T-cell (primary cell): ENCODE data around the gene NPRL2. TPM values are rescaled to one million over a fixed set of nuclear protein-coding genes. Genes with fewer than 3 reads are reported as not detected.

Source experiments
- ATAC-seq, 4 experiments: fragments of 200-7000 bp in 3 of 4; fragments of 150-1000 bp in 1 of 4; cut with Tn5 transposase; replicated peaks in 1 of 4; 1 replicate in 3 of 4; 2 replicates in 1 of 4; pipeline ENCODE4 v1.10.0; 2021; ENCODE audit warnings: moderate library complexity in 3 of 4, mild to moderate bottlenecking in 2 of 4, moderate number of reproducible peaks in 1 of 4
- CTCF ChIA-PET, 2 donors: fragments of 300-600 bp; sonication (Branson Sonifier 250); formaldehyde crosslinking; loops; one replicate each; lab custom pipeline; 2022; ENCODE audit warnings: antibody characterized with exemption in 2 of 2; lab: Charles Lee
- POLR2A ChIA-PET, 2 donors: fragments of 300-600 bp; sonication (Branson Sonifier 250); formaldehyde crosslinking; loops; one replicate each; lab custom pipeline; 2022; ENCODE audit warnings: antibody characterized with exemption in 2 of 2; lab: Charles Lee
- DNase-seq, 35 experiments: peaks; one replicate each; pipeline versions ENCODE4 v3.0.0 to v3.0.0-alpha.2; 2013 to 2023
- H3K27ac ChIP-seq: one replicate; pipeline ENCODE4 v1.5.1; 2013; ENCODE audit warnings: low read length
- H3K27me3 ChIP-seq, 2 experiments: replicated peaks in 1 of 2; 1 replicate in 1 of 2; 2 replicates in 1 of 2; pipeline versions ENCODE4 v1.6.1 to v1.7.0; 2013; ENCODE audit warnings: low read length in 1 of 2, mixed read lengths in 1 of 2; ENCODE audit not compliant: control insufficient read depth in 2 of 2, insufficient read depth in 2 of 2; ENCODE audit errors: extremely low read depth in 1 of 2
- H3K36me3 ChIP-seq, 2 donors: 1 replicate in 1 of 2; 2 replicates in 1 of 2; pipeline versions ENCODE4 v1.6.1 to v1.7.0; 2013; ENCODE audit warnings: low read length in 1 of 2; ENCODE audit not compliant: control insufficient read depth in 2 of 2, insufficient read depth in 1 of 2; ENCODE audit errors: extremely low read depth in 1 of 2
- H3K4me1 ChIP-seq, 2 experiments: 1 replicate in 1 of 2; 2 replicates in 1 of 2; pipeline versions ENCODE4 v1.6.1 to v1.7.0; 2013; ENCODE audit warnings: low read length in 2 of 2, mixed read lengths in 1 of 2; ENCODE audit not compliant: insufficient read depth in 2 of 2, control insufficient read depth in 1 of 2; ENCODE audit errors: extremely low read depth in 1 of 2
- H3K4me3 ChIP-seq, 2 donors: 1 replicate in 1 of 2; 2 replicates in 1 of 2; pipeline versions ENCODE4 v1.5.1 to v1.7.0; 2013; ENCODE audit warnings: mild to moderate bottlenecking in 2 of 2, low read length in 1 of 2, moderate library complexity in 1 of 2; ENCODE audit not compliant: control insufficient read depth in 1 of 2; ENCODE audit errors: extremely low read depth in 1 of 2
- H3K9me3 ChIP-seq: 2 replicates; pipeline ENCODE4 v1.7.0; 2013
- H3K27ac Mint-ChIP-seq, 2 donors: one replicate each; pipeline ENCODE4 v1.8.0; 2020 to 2021; ENCODE audit warnings: mild to moderate bottlenecking in 2 of 2, mixed read lengths in 2 of 2
- H3K27me3 Mint-ChIP-seq, 2 donors: one replicate each; pipeline ENCODE4 v1.8.0; 2021 to 2022; ENCODE audit warnings: mixed read lengths in 2 of 2
- H3K36me3 Mint-ChIP-seq: one replicate; pipeline ENCODE4 v1.8.0; 2021; ENCODE audit warnings: mixed read lengths
- H3K4me1 Mint-ChIP-seq, 3 donors: one replicate each; pipeline ENCODE4 v1.8.0; 2020 to 2022; ENCODE audit warnings: mixed read lengths in 3 of 3, mild to moderate bottlenecking in 1 of 3
- H3K4me3 Mint-ChIP-seq, 3 donors: one replicate each; pipeline ENCODE4 v1.8.0; 2020 to 2022; ENCODE audit warnings: mild to moderate bottlenecking in 3 of 3, mixed read lengths in 3 of 3, moderate library complexity in 3 of 3
- H3K9me3 Mint-ChIP-seq, 3 donors: one replicate each; pipeline ENCODE4 v1.8.0; 2020 to 2022; ENCODE audit warnings: mixed read lengths in 3 of 3
- WGBS: methylation state at CpG from one replicate; pipeline ENCODE4 v1.1.5; 2013; ENCODE audit warnings: missing lambda C conversion rate; ENCODE audit not compliant: insufficient coverage; 5-methylcytosine and 5-hydroxymethylcytosine counted together
- total RNA-seq, 35 experiments: library from RNA in 6 of 35; stranded (reverse) in 6 of 35; fragments of 120-200 nt in 1 of 35; gene quantifications; one replicate each; pipeline versions ENCODE4 v1.2.1 to v1.2.4 and lab custom pipeline; 2013 to 2026

NPRL2 gene
- total RNA-seq, 5 donors from 2014 or later (not counting 1 experiment from before 2014, with no cell fraction given), result 26.6 to 52.2 (median 48.1) TPM

- no peaks in the 10 kb centered on the region for H3K36me3 Mint-ChIP-seq
- peak overlapping the region; percentile 95 for H3K27ac ChIP-seq
- H3K4me1 ChIP-seq, result peaks cover 9 to 38% of the 10 kb centered on the region in 2 experiments
- ChIA-PET CTCF (interaction anchor here in 1 of 2 donors (0.7 to 1.8 kb wide), 11 partner anchors 18 to 128 kb away, joined by 3 to 16 read pairs (median 7); partner anchors contain the start of genes CYB561D2, GNAI2 and NPRL2), POLR2A (interaction anchor here in 1 of 2 donors (0.6 to 1.9 kb wide), 5 partner anchors 22 to 486 kb away, joined by 3 to 13 read pairs (median 4); partner anchors contain the start of genes GNAI2 and UBA7)
- 2% methylated on average over 12 of the region's 12 CpGs for WGBS
- DNase-seq (no peak), ATAC-seq (no peak)
- H3K9me3 Mint-ChIP-seq, result no peaks in the 10 kb centered on the region
- H3K4me3 ChIP-seq, result peak overlapping the region; percentile 74 to 92
- H3K4me1 Mint-ChIP-seq, result peaks cover 25 to 33% (median 33%) of the 10 kb centered on the region in 3 donors
- no peaks in the 10 kb centered on the region for H3K27me3 Mint-ChIP-seq
- peak overlapping the region; percentile 95 to 97 (median 96) for H3K4me3 Mint-ChIP-seq
- no peaks in the 10 kb centered on the region for H3K27me3 ChIP-seq
- no peaks in the 10 kb centered on the region for H3K9me3 ChIP-seq
- peaks cover 4 to 5% of the 10 kb centered on the region in 2 donors for H3K36me3 ChIP-seq
- peak overlapping the region; percentile 98 to 100 for H3K27ac Mint-ChIP-seq
Measured at GRCh38 chr3:50299638-50299928, 51.0 kb downstream of the NPRL2 start.

- Mint-ChIP-seq H3K4me1 (peaks cover 25 to 33% (median 33%) of the 10 kb centered on the region in 3 donors), H3K36me3 (no peaks in the 10 kb centered on the region), H3K9me3 (no peaks in the 10 kb centered on the region), H3K27ac (peak within 1 kb of the TSS; percentile 98 to 100), H3K27me3 (no peaks in the 10 kb centered on the region), H3K4me3 (peak within 1 kb of the TSS; percentile 95 to 97 (median 96))
- ChIA-PET POLR2A (interaction anchor here in 1 of 2 donors (0.6 to 1.9 kb wide), 6 partner anchors 22 to 485 kb away, joined by 3 to 13 read pairs (median 4); partner anchors contain the start of genes GNAI2, RASSF1 and UBA7), CTCF (interaction anchor here (0.5 to 1.8 kb wide), 14 partner anchors 18 to 1201 kb away, joined by 3 to 16 read pairs (median 6); partner anchors contain the start of genes CYB561D2 (in 1 of the 2), DCAF1 (in 1 of the 2), GNAI2 (in 1 of the 2) and NPRL2 (in 1 of the 2))
- DNase-seq (peak; percentile 97 to 100 (median 99)), ATAC-seq (peak; percentile 84 to 91 (median 90))
- WGBS, result 0% methylated on average over 44 of the region's 61 CpGs
- peaks cover 9 to 38% of the 10 kb centered on the region in 2 experiments for H3K4me1 ChIP-seq
- peak within 1 kb of the TSS; percentile 75 to 92 for H3K4me3 ChIP-seq
- peaks cover 4 to 5% of the 10 kb centered on the region in 2 donors for H3K36me3 ChIP-seq
- H3K27me3 ChIP-seq, result no peaks in the 10 kb centered on the region
- H3K27ac ChIP-seq, result peak within 1 kb of the TSS; percentile 95
- no peaks in the 10 kb centered on the region for H3K9me3 ChIP-seq
Measured at GRCh38 chr3:50298836-50299637, 51.5 kb downstream of the NPRL2 start, which contains the start of the genes HYAL3 and NAA80. Gene HYAL3 (minus strand): TSS chr3:50299405. CDS start chr3:50295602, 3,803 bp downstream. Gene NAA80 (minus strand): TSS chr3:50299405. CDS start chr3:50297463, 1,942 bp downstream.

- peaks cover 25 to 34% (median 33%) of the 10 kb centered on the region in 3 donors for H3K4me1 Mint-ChIP-seq
- Histone ChIP-seq H3K27me3 (no peaks in the 10 kb centered on the region), H3K4me3 (peak overlapping the region; percentile 75 to 92), H3K36me3 (peaks cover 4 to 5% of the 10 kb centered on the region in 2 donors), H3K9me3 (no peaks in the 10 kb centered on the region), H3K4me1 (peaks cover 9 to 40% of the 10 kb centered on the region in 2 experiments), H3K27ac (peak overlapping the region; percentile 95)
- CTCF ChIA-PET, result interaction anchor here (0.6 to 1.8 kb wide), 4 partner anchors 23 to 626 kb away, joined by 3 to 16 read pairs (median 4); no protein-coding TSS in a partner anchor
- no peaks in the 10 kb centered on the region for H3K9me3 Mint-ChIP-seq
- H3K4me3 Mint-ChIP-seq, result peak overlapping the region; percentile 95 to 97 (median 96)
- DNase-seq (no peak), ATAC-seq (no peak)
- H3K27me3 Mint-ChIP-seq, result no peaks in the 10 kb centered on the region
- POLR2A ChIA-PET, result interaction anchor here in 1 of 2 donors (0.5 to 0.6 kb wide), 2 partner anchors 12 to 43 kb away, joined by 3 to 5 read pairs; partner anchors contain the start of gene RASSF1
- 52% methylated on average over 4 of the region's 9 CpGs for WGBS
- H3K36me3 Mint-ChIP-seq, result no peaks in the 10 kb centered on the region
- H3K27ac Mint-ChIP-seq, result peak overlapping the region; percentile 98 to 100
Measured at GRCh38 chr3:50297896-50298725, 52.5 kb downstream of the NPRL2 start.

GRCh38 chr3:50297384-50297775 is 53.2 kb downstream of the NPRL2 start:
- CTCF ChIA-PET, result no interaction called here
- Mint-ChIP-seq H3K9me3 (no peaks in the 10 kb centered on the region), H3K4me1 (peaks cover 31 to 41% (median 40%) of the 10 kb centered on the region in 3 donors), H3K27me3 (no peaks in the 10 kb centered on the region), H3K36me3 (no peaks in the 10 kb centered on the region), H3K27ac (peak overlapping the region in 1 of 2 donors; percentile 100), H3K4me3 (peak overlapping the region; percentile 95 to 97 (median 96))
- Histone ChIP-seq H3K36me3 (peaks cover 3 to 5% of the 10 kb centered on the region in 2 donors), H3K9me3 (no peaks in the 10 kb centered on the region), H3K27me3 (no peaks in the 10 kb centered on the region), H3K4me1 (peaks cover 9 to 47% of the 10 kb centered on the region in 2 experiments), H3K27ac (no peak overlapping the region), H3K4me3 (no peak overlapping the region)
- POLR2A ChIA-PET, result no interaction called here
- ATAC-seq, result no peak
- DNase-seq, result peak in 1 of 35 experiments; percentile 13
- WGBS, result 100% methylated on average over 2 of the region's 2 CpGs

Other genes starting within 250 kb of the NPRL2 start
- gene SEMA3F, start 195.5 kb downstream of the NPRL2 start, total RNA-seq, result under 1 TPM in 4 of 5 donors, not detected in 1; 0.32 to 0.46 (median 0.36) TPM
- gene GNAT1, start 159.2 kb downstream of the NPRL2 start, total RNA-seq, result under 1 TPM in 1 of 5 donors, not detected in 4; 0.28 TPM
- gene SLC38A3, start 145.5 kb downstream of the NPRL2 start, total RNA-seq, result under 1 TPM in 4 of 5 donors, not detected in 1; 0.29 to 0.98 (median 0.44) TPM
- gene GNAI2, start 114.6 kb downstream of the NPRL2 start, total RNA-seq, result 100 to 1,000 TPM; 257 to 313 (median 287) TPM
- gene SEMA3B, start 81.6 kb downstream of the NPRL2 start, total RNA-seq, result 1 to 10 TPM in 3 of 5 donors, under 1 TPM in 2; 0.33 to 2.5 (median 1.5) TPM
- gene LSMEM2, start 71.7 kb downstream of the NPRL2 start, total RNA-seq, result not detected
- 10 to 100 TPM; 50.0 to 91.2 (median 75.9) TPM for gene IFRD2, start 58.3 kb downstream of the NPRL2 start, total RNA-seq
- gene HYAL3, start 51.4 kb downstream of the NPRL2 start, total RNA-seq, result 1 to 10 TPM; 2.6 to 6.2 (median 3.9) TPM
- gene NAA80, start 51.4 kb downstream of the NPRL2 start, total RNA-seq, result 10 to 100 TPM; 33.8 to 45.7 (median 43.9) TPM
- gene HYAL1, start 47.2 kb downstream of the NPRL2 start, total RNA-seq, result under 1 TPM in 3 of 5 donors, not detected in 2; 0.61 to 0.79 (median 0.69) TPM
- 1 to 10 TPM in 4 of 5 donors, under 1 TPM in 1; 0.50 to 6.8 (median 3.0) TPM for gene HYAL2, start 28.0 kb downstream of the NPRL2 start, total RNA-seq
- gene TUSC2, start 22.6 kb downstream of the NPRL2 start, total RNA-seq, result 10 to 100 TPM; 14.9 to 33.1 (median 26.8) TPM
- 100 to 1,000 TPM in 1 of 5 donors, 10 to 100 TPM in 4; 73.2 to 153 (median 79.6) TPM for gene RASSF1, start 9.9 kb downstream of the NPRL2 start, total RNA-seq
- 1 to 10 TPM; 1.2 to 6.1 (median 2.9) TPM for gene ZMYND10, start 5.0 kb downstream of the NPRL2 start, total RNA-seq
- 10 to 100 TPM; 25.7 to 45.3 (median 32.7) TPM for gene CYB561D2, start 87 bp upstream of the NPRL2 start, total RNA-seq
- gene TMEM115, start 8.7 kb upstream of the NPRL2 start, total RNA-seq, result 10 to 100 TPM; 13.9 to 35.2 (median 33.1) TPM
- 1 to 10 TPM; 2.6 to 8.9 (median 4.1) TPM for gene CACNA2D2, start 152.9 kb upstream of the NPRL2 start, total RNA-seq
- gene C3orf18, start 217.0 kb upstream of the NPRL2 start, total RNA-seq, result 10 to 100 TPM; 15.3 to 24.7 (median 19.5) TPM
- gene HEMK1, start 218.7 kb upstream of the NPRL2 start, total RNA-seq, result 10 to 100 TPM; 35.5 to 66.6 (median 42.0) TPM